ENCODE data around the gene SLC10A3.

- TF ChIP-seq CREB1 (IDR thresholded peaks at IDR 0.05; ENCODE audit: low read depth) (no peak), TCF12 (IDR thresholded peaks at IDR 0.05; ENCODE audit: low read depth) (no peak), TAF1 (IDR thresholded peaks at IDR 0.05; ENCODE audit: low read depth) (no peak), EP300 (IDR thresholded peaks at IDR 0.05; ENCODE audit: borderline replicate concordance) (no peak), TEAD4 (IDR thresholded peaks at IDR 0.05) (no peak), YY1 (IDR thresholded peaks at IDR 0.05; ENCODE audit: low read depth) (no peak), MAX (IDR thresholded peaks at IDR 0.05) (no peak), ZBTB7A (IDR thresholded peaks at IDR 0.05; ENCODE audit: low read depth) (no peak), NFIC (IDR thresholded peaks at IDR 0.05) (no peak), CEBPB (IDR thresholded peaks at IDR 0.05) (no peak), EGR1 (IDR thresholded peaks at IDR 0.05) (no peak), REST (IDR thresholded peaks at IDR 0.05; ENCODE audit: low read depth) (no peak)
These were observed 40.1 kb downstream of the SLC10A3 start for GRCh38 chrX:154450312-154450711.

Measured in Ishikawa (cell line).